ENCODE measurements around the gene RASA2.
"Not testable (repeated sequence)": the region's sequence is repeated elsewhere in the genome, so short reads cannot be mapped to it uniquely, and the experiment has no call there.

RASA2 gene

GRCh38 chr3:141499965-141500364 is 13.1 kb downstream of the RASA2 start:
- no peak for DNase-seq

DNA sequence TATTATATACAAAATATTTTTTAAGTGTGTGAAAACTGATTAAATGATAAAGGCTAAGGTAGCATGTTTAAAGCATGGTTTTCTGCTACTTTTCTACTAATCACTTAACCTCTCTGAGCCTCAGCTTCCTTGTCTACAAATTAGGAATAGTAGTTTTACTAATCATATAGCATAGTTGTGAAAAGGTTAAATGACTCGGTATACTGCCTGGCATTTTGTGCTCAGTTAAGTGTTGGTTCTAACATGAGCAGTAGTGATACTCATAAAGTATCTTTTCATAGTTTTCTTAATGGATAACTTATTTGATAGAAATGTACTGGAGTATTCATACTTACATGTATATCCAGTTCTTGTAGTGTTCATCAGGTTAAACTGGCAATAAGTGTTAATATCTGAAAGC is 13.6 kb downstream of the RASA2 start:
- DNase-seq = no peak

DNA sequence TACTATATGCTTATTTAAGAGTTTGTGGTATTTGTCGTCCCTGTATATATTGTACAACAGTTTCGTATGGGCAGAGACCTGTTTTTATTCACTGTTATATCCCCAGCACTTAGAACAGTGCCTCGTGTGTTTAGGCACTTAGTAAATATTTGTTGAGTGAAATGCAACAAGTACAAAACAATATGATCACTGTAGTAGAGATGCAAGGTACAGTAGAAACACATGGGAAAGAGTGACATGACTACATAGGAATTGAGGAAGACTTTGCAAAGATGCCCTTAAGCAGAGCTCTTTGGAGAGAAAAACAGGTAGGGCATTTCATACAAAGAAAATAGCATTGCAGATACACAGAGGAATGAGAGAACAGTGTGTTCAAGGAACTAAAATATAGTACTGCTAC is 18.3 kb downstream of the RASA2 start:
- no peak for DNase-seq

DNA sequence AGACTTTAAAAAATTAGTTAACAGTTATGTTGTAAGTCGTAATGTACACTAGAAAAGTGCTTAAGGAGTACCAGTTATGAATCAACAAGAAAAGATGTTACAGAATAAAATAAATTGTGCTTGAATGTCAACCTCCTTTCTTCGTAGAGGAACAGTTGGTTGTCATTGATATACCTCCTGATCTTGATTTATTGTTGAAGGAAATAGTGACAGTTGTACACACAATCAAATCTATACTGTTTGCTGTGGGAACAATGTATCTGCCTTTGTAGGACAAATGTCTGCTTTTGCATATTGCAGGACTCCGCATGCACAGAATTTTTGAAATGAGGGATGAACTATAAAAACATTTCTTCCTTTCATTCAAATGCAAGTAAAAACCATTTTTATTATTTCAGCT is 19.2 kb downstream of the RASA2 start:
- DNase-seq = no peak

GRCh38 chr3:141507392-141508066 is 20.7 kb downstream of the RASA2 start:
- DNase-seq = no peak

DNA sequence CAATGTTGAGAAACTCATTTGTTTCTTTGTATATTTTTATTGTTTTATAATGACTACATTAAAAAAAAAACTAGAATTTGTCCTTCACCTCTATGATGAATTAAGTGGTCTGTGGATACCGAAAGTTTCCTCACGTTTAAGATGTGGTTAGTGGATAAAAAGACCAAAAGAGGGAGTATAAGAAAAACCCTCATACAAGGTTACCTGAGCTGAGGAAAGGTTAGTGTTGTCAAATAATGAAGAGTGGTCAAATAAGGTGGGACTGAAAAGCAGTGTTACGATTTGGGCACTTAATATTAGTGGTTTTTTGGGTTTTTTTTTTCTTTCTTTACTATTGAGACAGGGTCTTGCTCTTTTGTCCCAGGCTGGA is 21.2 kb downstream of the RASA2 start:
- no peak for DNase-seq

GRCh38 chr3:141511361-141511760 is 24.5 kb downstream of the RASA2 start:
- no peak for DNase-seq

DNA sequence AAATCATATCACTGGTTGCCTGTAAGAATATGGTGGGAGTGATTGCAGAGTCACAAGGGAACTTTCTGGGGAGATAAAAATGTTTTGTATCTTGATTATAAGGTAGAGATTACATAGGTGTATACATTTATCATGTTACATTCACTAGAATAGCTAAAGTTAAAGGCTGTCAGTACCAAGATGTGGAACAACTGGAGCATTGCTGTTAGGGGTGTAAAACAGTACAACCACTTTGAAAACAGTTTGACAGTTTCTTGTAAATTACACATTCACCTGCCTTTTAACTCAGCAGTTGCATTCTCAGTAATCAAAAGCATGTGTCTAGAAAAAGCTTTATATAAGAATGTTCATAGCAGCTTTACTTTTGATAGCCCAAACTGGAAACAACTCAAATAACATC is 27.6 kb downstream of the RASA2 start:
- DNase-seq = no peak

DNA sequence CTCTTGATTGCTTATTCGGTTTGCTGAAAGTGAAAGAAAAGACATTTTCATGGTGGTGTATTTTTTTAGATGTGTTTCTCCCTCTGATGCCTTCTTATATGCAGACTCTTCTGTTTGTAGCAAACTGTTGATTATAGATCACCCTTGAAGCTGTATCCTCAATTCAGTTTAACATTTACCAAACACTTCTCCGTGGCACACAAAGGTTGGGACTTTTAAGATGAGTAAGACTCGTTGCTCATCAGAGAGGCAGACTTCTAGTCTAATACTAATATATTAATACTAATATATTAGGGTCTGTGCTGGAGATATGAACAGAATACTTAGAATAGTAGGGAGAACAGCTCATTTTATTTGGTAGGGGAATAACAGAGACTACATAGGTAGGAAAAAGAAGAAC is 32.8 kb downstream of the RASA2 start:
- DNase-seq = no peak

DNA sequence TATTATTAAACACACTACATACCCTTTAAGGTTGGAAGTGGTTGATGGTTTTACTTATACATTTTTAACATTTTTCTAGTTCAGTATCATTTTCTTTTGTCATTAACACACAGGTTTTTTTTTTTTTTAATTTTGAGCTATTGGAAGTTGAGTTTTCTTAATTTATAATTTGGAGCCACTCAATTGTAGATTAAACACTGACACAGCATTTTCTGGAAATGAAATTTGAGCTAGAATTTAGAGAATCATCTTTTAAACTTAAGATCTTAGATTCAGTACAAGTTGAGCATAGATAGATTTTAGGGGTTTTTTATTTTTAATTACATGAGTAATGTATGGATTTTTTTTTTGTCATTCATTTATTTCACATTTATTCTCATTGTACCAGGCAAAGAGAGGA is 35.0 kb downstream of the RASA2 start:
- DNase-seq = no peak

GRCh38 chr3:141523615-141524375 is 37.0 kb downstream of the RASA2 start:
- DNase-seq = no peak

DNA sequence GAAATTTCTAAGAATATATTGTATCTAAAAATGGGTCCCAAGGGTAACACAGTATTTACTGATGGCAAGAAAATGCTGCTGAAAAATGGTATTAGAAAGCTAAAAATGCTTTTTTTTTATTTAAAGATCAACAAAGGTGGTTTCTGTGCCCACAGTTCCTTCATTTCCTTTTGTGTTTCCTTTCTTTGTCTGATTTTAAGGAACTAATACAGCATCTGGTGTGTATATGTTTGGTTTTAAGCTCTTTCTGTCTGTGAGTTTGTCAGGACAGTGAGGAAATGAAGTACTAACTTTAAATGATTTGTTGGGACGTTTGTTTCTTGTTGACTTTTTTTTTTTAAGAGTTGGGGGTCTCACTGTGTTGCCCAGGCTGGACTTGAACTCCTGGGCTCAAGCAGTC is 38.2 kb downstream of the RASA2 start:
- no peak for DNase-seq

DNA sequence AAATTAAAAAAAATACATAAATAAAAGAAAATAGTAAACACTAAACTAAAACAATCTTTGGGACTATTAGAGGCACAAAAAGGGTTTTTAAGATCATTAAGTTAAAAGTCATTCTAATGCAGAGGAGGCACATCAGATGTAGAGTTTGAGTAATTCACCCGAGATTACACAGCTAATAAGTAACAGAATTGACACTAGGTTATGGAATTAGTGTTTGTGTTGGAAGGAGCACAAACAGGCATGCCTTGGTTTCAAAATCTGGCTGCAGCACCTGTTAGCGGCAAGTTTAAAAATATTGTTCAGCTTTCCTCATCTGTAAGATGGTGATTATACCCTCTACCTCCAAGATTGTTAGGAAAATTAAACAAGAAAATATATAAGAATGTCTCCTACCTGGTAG is 39.0 kb downstream of the RASA2 start:
- no peak for DNase-seq

DNA sequence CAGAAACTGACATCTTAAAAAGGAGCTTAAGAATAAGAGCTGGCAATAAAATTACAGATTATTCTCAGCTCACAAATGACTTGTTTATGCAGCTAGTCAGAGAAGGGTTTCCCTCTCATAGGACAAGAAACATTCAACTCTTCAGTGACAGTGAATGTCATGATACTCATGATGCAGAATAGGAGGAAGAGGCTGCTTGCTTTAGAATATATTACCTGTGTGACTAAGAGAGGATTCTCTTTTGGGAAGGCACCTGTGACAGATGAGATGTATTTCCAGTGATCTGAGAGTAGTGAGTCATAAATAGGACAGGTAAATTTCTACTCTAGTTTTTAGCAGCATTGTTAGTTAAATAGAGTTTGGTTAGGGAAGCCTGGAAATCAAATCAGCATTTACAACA is 39.9 kb downstream of the RASA2 start:
- no peak for DNase-seq

DNA sequence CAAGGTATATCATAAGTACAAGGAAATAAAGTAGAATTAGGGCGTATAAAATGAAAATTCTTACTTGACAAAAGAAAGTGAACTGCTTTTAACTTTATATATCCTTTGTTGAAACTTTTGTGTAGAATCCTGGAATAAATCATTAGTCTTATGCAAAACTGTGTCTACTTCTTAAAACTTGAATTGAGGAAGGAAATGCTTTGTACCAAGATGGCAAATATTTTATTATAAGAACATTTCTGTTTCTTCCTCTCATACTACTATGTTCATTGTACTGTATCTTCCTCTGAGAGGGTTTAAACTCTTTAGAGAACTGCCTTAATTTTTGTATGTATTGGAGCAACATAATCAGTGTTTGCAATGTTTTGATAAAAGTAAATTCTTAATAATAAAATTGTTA is 42.0 kb downstream of the RASA2 start:
- DNase-seq = no peak

- no peak for DNase-seq
Measured at GRCh38 chr3:141529256-141529655, 42.4 kb downstream of the RASA2 start.

DNA sequence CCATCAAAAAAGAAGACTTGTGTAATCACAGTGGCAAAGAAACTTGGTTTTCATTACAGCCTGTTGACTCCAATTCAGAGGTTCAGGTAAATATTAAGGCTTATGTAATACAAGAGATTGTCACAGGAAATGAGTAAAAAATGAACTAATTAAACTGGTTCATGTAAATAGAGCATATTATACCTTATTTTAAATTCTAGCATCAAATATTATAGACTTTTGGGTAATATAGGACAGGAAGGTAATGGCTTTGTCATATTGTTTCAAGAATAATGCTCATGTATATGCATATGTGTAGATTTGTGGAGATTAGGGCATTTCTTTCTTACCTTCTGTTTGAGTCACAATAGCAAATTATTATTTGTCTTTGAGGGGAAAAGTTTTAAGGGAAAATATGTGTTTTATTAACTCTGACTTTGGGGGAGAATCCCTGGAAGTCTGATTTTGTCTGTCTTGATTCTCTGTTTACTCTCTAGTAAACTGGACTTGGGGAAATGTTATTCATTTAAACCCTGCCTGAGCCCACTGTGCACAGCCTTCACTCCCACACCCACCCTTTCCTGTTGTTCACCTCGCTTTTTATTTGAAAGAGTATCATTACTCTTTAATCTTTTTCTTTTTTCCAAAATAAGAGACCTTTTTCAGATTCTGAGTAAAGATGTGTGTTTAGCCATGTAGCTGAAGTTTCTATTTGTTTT is 43.0 kb downstream of the RASA2 start:
- DNase-seq = peak; percentile 28

DNA sequence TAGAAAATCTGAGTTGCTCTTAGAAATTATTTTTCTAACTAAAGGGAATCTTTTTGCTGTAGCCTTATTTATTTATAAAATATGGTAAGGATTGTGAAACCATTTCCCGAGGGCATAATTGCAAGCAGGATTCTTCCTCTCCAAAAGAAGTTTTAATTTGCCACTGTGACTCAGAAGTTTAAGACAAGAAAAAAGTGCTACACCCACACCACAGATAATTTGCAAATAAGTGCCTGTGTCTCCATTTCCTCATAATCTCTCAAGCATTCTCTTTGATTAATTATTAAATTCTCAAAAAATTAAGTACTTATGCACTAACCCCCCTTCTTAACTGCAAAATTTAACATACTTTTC is 43.6 kb downstream of the RASA2 start:
- no peak for DNase-seq

DNA sequence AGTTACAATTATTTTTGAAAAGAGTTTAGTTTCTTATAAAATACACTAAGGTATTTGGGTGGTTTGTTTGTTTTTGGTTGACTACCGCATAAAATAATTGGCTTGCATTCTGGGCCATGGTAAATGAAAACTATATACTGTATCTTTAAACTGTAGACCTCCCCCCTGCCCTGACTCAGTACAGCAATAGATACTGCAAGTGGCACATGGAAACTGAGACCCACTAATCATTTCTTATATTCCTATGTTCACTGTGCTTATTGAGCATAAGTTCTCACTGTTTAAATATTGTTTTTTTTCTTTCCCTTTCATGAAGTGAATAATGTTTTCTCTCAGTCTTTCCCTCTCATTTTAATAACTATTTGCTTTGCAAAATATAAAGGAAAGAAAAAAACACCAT is 45.8 kb downstream of the RASA2 start:
- no peak for DNase-seq

DNA sequence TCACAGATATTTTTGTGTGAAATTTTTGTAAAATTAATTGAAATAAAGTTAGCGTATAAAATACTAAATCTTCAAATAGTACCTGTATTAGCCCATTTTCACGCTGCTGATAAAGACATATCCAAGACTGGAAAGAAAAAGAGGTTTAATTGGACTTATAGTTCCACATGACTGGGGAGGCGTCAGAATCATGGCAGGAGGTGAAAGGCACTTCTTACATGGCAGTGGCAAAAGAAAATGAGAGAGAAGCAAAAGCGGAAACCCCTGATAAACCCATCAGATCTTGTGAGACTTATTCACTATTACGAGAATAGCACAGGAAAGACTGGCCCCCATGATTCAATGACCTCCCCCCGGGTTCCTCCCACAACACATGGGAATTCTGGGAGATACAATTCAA is 49.2 kb downstream of the RASA2 start:
- DNase-seq = not testable (repeated sequence)

- no peak for DNase-seq
Measured at GRCh38 chr3:141537856-141538255, 51.0 kb downstream of the RASA2 start.

DNA sequence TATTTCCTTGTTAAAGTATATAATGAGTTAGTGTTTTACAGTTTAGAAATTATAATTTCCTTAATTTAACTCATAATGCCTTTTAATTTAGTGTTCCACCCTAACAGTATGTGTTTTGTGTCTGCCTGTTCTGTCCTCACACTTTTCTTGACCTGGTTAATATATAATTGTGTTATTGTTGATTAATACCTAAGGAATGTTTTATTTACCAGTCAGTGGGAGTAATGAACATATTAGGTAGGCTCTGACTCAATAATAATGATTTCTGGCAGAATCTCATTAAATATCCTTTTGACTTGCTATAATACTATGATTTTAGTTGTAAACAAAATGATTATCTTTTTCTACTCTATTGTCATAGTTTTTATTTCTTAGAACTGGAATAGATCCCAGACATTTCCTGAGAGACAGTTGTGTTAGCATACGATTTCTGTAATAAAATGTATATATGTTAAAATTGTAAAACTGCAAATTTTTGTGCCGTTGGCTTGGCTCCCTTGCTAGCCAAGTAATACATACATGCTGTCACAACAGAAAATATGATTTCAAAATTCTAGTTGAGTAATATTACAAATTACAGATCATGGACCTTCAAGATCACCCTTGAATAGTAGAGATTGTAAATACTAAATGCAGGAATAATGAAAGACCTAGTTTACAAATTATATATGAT is 51.9 kb downstream of the RASA2 start:
- DNase-seq = no peak

GRCh38 chr3:141539431-141540187 is 52.8 kb downstream of the RASA2 start:
- DNase-seq = no peak
